ENCODE results near the gene CFAP97D2.

GRCh38 chr13:114151565-114152284 is 27.3 kb upstream of the CFAP97D2 start:
- TF ChIP-seq CTCF (IDR thresholded peaks at IDR 0.05) (no peak), POLR2A (IDR thresholded peaks at IDR 0.05; ENCODE audit: low read depth) (no peak)
